Bronchial epithelial cell (primary cell): ENCODE results near the gene NSMF. TPM values are rescaled to one million over a fixed set of nuclear protein-coding genes. Genes with fewer than 3 reads are reported as not detected.
"Not testable (repeated sequence)": the region's sequence is repeated elsewhere in the genome, so short reads cannot be mapped to it uniquely, and the experiment has no call there.

Experiments used
- DNase-seq: peaks from one replicate; pipeline ENCODE4 v3.0.0-alpha.2; 2010; ENCODE audit warnings: low read depth
- FAIRE-seq: peaks from 2 replicates; lab custom pipeline; 2011; peaks lifted over from hg19 to GRCh38; lab: Jason Lieb, UNC
- H3K27me3 ChIP-seq: 2 replicates; pipeline ENCODE4 v1.5.1; 2011; ENCODE audit warnings: low read length; ENCODE audit not compliant: control insufficient read depth, insufficient read depth
- H3K36me3 ChIP-seq: 2 replicates; pipeline ENCODE4 v1.5.1; 2011; ENCODE audit warnings: low read length; ENCODE audit not compliant: control insufficient read depth, insufficient read depth
- H3K4me3 ChIP-seq: 2 replicates; pipeline ENCODE4 v1.5.1; 2011; ENCODE audit warnings: mild to moderate bottlenecking, low read depth, low read length, control low read depth
- total RNA-seq: library from RNA; depleted of rRNA; stranded (reverse); fragments of >200 nt; gene quantifications from 2 replicates; pipeline ENCODE4 v1.2.1, GENCODE V29; 2014
- TF ChIP-seq, protein P1 (sequence below): IDR thresholded peaks from 2 replicates; pipeline ENCODE4 v1.5.1; 2011; ENCODE audit warnings: mild to moderate bottlenecking, moderate library complexity, low read length, control low read depth, inconsistent platforms; ENCODE audit not compliant: insufficient read depth, severe bottlenecking

The NSMF gene
- total RNA-seq, 1 donor from 2014 or later = 17.9 TPM

DNA sequence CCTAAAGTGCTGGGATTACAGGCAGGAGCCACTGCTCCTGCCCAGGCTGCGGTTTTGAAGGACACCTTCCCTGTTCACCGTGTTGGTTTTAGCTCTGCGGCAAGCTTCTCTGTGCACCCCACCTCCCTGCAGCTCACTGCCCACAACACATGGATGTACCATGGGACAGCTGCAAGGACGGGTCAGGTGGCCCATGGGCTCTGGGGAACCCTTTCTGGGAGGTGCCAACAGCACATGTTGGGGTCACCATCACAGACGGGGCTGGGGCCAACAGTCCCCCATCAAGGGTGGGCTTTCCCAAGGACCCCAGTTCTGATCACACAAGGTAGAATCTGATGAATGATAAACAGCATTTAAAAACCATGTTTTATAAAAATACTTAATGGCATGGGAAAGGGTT is 43.7 kb downstream of the NSMF start:
- no peaks in the 10 kb centered on the region for H3K27me3 ChIP-seq
- TF ChIP-seq, protein P1, sequence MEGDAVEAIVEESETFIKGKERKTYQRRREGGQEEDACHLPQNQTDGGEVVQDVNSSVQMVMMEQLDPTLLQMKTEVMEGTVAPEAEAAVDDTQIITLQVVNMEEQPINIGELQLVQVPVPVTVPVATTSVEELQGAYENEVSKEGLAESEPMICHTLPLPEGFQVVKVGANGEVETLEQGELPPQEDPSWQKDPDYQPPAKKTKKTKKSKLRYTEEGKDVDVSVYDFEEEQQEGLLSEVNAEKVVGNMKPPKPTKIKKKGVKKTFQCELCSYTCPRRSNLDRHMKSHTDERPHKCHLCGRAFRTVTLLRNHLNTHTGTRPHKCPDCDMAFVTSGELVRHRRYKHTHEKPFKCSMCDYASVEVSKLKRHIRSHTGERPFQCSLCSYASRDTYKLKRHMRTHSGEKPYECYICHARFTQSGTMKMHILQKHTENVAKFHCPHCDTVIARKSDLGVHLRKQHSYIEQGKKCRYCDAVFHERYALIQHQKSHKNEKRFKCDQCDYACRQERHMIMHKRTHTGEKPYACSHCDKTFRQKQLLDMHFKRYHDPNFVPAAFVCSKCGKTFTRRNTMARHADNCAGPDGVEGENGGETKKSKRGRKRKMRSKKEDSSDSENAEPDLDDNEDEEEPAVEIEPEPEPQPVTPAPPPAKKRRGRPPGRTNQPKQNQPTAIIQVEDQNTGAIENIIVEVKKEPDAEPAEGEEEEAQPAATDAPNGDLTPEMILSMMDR = no peak
- DNase-seq (no peak), FAIRE-seq (no peak)
- H3K4me3 ChIP-seq = no peak overlapping the region
- no peaks in the 10 kb centered on the region for H3K36me3 ChIP-seq

DNA sequence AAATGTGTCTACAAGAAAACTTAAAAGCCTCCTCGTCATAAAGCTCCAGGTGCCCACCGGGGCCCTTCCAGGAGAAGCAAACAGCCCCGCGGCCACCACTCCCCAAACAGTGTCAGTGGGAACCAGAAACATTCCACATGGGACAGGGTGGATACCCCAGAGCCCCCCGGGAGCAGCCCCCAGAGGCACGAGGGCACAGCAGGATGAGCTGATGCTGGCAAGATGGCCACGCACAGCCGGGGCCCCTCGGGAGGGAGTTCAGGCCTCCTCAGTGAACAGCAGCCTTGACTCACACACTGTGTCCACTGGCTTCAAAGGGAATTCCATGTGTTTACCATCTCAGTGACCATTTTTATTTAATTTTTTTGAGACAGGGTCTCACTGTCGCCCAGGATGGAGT is 46.7 kb downstream of the NSMF start:
- Histone ChIP-seq H3K27me3 (no peaks in the 10 kb centered on the region), H3K4me3 (no peak overlapping the region), H3K36me3 (no peaks in the 10 kb centered on the region)
- no peak for FAIRE-seq
- DNase-seq = no peak
- TF ChIP-seq, protein P1 = no peak

DNA sequence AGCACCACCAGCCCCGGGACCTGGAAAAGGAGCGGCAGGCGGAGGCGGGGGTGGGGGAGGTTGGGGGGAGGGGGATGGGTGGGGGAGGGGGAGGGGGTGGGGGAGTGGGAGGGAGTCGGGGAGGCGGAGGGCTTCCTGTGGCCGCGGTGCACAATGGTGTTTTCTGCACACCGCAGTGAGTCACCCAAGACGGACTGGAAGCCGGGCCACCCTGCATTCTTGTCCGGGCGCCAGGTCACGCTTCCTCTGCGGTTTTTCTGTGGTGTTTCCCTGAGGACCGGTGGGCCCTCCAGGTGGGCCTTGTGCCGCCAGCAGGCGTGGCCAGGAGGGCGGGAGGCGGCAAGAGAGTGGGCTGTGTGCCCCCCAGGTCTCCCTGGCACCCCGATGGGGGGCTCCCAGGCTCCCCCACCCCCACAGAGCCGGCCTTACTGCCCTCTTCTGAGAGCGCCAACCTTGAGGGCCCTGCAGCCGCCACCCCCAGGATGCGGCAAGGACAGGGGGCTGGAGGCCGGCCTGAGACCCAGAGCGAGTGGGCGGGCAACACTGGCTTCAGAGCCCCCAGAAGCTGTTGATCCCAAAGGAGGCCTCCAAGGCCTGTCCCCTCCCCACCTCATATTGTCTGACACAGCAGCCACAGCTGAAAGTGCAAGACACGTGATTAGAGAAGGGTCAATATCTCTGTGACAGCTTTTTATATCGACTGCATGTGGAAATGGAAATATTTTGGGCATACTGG is 47.3 kb downstream of the NSMF start:
- TF ChIP-seq, protein P1 = no peak
- H3K36me3 ChIP-seq = no peaks in the 10 kb centered on the region
- no peak overlapping the region for H3K4me3 ChIP-seq
- no peak for FAIRE-seq
- no peaks in the 10 kb centered on the region for H3K27me3 ChIP-seq
- DNase-seq = peak; percentile 72

DNA sequence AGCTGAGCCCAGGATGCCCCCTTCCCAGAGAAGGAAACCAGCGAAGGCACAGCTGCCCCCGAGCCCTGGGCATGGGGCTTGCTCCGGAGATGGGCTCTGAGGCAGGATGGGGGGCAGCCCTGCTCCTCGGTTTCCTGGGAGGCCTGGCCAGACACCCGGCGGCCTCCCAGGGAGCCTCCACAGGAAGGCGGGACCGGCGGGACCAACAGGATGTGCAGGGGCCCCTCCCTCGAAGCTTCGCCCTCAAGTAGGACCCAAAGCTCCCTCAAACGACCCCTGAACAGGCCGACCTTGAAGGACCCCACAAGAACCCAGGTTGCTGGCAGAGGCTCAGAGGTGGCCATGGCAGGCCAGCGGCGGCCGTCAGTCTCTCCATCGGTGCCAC is 47.9 kb downstream of the NSMF start:
- H3K27me3 ChIP-seq = peaks cover 2% of the 10 kb centered on the region
- TF ChIP-seq, protein P1 = no peak
- no peak for DNase-seq
- no peak for FAIRE-seq
- no peaks in the 10 kb centered on the region for H3K36me3 ChIP-seq
- H3K4me3 ChIP-seq = no peak overlapping the region

DNA sequence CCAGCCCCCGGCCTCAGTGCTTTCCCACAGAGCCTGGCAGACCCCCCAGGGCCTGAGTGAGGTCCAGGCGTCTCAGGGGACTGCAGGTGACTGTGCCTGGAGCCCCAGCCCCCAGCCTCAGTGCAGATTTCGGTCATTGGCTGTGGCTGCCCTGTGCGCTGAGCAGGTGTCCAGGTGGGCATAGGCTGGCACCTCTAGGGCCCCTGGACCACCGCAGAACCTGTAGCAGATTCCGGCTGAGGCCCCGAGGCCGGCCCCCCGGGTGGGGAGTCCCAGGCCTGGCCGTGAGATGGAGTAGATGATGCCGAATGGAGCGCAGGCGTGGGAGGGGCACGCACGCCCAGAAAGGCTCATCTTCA is 48.3 kb downstream of the NSMF start:
- FAIRE-seq = no peak
- TF ChIP-seq, protein P1 = no peak
- Histone ChIP-seq H3K27me3 (peaks cover 3% of the 10 kb centered on the region), H3K36me3 (no peaks in the 10 kb centered on the region), H3K4me3 (no peak overlapping the region)
- DNase-seq = no peak

DNA sequence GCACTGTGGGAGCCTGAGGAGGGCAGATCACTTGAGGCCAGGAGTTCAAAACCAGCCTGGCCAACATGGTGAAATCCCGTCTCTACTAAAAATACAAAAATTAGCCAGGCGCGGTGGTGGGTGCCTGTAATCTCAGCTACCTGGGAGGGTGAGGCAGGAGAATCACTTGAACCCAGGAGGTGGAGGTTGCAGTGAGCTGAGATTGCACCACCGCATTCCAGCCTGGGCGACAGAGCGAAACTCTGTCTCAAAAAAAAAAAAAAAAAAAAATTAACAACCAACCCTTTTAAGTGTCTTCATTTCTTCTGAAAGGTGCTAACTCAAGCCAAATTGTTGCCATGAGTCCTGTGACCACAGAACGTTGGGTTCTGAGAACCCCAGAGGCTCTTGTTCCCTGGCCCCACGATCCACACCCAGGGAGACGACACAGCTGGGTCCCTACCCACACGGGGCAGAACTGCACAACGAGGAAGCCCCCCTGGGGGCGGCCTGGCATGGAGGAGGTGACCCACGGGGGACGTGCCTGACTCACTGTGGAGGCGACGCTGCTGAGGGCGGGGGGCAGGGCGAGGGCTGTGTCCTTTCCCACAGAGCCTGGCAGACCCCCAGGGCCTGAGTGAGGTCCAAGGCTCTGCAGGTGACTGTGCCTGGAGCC is 48.8 kb downstream of the NSMF start:
- not testable (repeated sequence) for H3K27me3 ChIP-seq, H3K36me3 ChIP-seq, DNase-seq, FAIRE-seq, H3K4me3 ChIP-seq
